ENCODE data around the gene BMPR1B.
"Not testable (repeated sequence)": the region's sequence is repeated elsewhere in the genome, so short reads cannot be mapped to it uniquely, and the experiment has no call there.

The BMPR1B gene

GRCh38 chr4:94763500-94763899 is 5.7 kb downstream of the BMPR1B start:
- no peak for DNase-seq

DNA sequence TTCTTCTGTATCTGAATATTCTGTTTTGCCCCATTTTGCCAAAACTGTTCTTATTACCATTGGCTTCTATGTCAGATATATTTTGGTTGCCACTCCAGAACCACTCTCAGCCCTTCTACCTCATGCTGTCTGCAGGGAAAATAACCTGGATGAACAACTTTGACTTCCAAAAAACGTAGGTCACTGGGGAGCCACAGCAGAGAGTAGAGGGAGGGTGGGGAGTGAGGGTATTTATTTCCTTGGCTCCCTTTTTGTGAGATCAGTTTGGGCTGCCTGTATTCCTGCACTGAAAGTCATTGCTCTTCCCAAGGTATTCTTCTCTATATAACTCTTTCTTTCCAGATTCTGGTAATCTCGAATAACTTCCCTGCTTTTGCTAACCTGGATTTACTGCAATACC is 6.3 kb downstream of the BMPR1B start:
- DNase-seq: no peak

GRCh38 chr4:94765174-94765573 is 7.4 kb downstream of the BMPR1B start:
- DNase-seq: no peak

DNA sequence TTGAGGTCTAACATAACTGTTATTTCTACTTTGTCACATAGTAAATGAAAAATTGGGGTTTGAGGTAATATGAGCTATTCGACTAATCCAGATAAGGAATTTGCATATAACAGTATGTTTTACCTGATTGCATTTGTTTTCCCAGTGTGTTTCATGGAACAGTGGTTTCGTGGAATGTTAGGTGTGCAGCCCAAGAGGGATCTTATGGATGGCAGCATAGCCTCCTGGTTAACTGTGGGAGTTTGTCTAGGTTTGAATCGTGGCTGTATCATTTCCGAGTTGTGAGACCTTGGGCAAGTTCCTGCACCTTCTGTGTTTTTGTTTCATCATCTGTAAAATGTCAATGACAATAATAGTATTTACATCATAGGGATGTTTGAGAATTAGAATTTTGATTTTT is 7.9 kb downstream of the BMPR1B start:
- no peak for DNase-seq

- no peak for DNase-seq
Observed at GRCh38 chr4:94766856-94767255, 9.1 kb downstream of the BMPR1B start.

- no peak for DNase-seq
Observed at GRCh38 chr4:94767446-94767845, 9.7 kb downstream of the BMPR1B start.

GRCh38 chr4:94782707-94783106 is 25.0 kb downstream of the BMPR1B start:
- DNase-seq: no peak

DNA sequence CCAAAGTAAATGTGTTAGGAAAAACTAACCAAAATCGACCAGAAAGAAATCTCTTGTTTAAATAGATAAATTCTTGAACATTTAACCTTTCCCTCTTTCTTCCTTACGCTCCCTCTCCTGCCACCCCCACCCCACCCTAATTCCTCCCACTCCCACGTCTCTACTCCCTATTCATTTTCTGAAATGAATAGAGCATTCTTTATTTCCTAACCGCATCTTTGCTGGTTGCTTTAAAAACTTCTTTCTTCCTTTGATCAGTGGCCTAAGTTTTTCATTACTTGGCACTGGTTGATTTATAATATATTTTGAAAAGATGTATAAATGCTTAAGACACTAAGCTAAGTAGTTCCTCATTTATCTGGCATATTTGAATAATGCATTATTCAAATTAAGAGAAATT is 33.9 kb downstream of the BMPR1B start:
- no peak for DNase-seq

GRCh38 chr4:94798808-94799207 is 41.1 kb downstream of the BMPR1B start:
- no peak for DNase-seq

DNA sequence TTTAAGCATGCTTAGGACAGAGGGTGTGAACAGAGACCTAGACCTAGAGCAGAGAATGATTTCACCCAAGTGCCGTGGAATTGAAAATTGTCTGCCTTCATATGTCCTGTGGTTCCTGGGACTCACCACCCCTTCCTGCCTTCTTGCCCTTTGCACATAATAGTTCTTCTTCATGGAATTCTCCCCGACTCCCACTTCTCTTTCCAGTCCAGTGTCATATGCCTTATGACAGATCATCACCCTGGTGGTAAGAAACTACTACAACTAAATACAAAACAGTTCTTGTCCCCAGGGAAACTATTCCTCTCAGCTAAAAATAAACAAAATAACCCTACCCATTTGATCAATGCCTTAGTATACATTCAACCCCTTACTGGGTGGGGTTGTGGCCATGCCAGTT is 43.3 kb downstream of the BMPR1B start:
- no peak for DNase-seq

DNA sequence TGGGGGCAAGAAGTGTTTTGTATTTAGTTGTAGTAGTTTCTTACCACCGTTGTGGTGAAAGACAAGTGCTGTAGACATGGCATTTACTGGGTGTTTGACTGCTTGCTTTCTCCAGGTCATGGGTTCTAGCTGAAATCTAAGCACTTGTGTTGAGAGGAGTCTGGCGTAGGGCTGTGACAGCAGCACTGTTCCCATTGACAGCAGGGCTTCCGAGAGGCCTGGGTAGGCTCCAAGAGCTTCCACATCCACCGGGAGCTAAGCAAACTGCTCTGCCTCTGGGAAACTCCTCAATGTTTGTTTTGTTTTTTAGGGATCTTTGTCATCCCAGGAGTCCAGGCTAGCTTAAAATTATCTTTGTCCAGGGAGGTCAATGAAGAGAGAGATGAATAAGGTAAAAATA is 44.3 kb downstream of the BMPR1B start:
- DNase-seq: no peak

GRCh38 chr4:94803181-94803580 is 45.4 kb downstream of the BMPR1B start:
- no peak for DNase-seq

DNA sequence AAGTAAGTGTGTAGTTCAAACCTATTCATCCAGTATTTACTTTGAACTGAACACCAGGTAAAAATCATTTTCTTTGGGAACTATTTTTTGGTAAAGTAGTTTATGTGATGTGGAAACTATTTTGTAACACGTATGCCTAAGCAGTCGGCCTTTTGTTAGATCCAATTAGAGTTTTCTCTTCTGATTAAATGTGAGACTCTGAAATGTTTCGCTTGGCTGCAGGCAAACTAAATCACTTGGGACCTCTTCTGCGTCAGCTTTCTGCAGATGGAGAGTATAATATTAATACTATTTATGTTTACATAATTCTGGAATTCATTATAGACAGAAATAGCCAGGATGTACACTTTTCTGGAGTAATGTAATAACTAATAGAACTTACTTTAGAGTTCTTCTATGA is 46.9 kb downstream of the BMPR1B start:
- DNase-seq: no peak

DNA sequence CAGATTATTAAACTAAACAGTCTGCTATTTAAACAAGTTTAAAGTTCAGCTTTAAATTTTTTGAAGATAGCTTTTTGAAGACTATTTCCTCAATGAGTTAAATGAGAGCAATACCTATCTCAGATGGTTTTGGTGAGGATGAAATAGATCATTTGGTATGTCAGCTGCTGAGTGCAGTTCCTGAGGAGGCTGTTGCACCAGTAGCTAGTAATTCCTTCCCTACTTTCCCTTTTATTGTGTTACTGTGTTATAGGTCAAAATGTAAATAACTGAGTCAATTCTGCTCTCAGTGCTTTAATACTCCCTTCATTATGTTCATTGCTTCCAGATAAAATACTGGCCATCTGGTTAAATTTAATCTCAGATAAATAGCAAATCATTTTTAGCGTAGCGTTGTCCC is 48.6 kb downstream of the BMPR1B start:
- DNase-seq: no peak

DNA sequence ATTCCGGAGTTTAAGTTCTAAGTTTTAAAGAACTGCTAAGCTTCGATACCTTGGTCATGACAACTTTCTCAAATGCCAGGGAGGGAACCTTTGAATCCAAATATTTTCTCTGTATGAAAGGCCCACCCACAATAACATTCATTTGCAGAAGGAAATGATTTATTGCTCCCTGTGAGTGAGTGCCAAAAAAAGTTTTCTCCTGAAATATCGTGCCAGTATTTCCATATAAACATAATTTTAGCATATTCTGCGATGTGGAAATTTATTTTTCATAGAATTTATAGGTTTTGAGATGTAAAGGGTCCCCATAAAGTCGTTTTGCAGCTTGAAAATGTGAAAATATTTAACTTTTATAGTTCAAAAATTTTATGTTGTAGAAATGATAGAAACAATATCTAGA is 53.9 kb downstream of the BMPR1B start:
- no peak for DNase-seq

DNA sequence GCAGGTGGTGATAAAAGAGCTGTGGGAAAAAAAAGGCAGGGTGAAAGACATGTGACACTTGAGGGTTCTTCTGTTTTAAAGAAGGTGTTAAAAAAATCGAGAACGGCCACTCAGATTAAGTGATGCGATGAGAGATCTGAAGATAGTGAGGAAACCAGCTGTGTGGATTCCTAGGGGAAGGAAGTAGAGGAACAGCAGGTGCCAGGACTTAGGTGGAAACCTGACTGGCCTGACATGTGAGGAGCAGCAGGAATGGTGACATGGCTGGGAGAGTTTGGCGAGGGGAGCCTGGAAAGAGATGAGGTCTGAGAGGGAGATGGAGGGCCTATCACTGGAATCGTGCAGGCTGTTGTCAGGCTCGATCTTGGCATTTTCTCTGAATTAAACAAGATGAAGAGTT is 55.5 kb downstream of the BMPR1B start:
- no peak for DNase-seq

DNA sequence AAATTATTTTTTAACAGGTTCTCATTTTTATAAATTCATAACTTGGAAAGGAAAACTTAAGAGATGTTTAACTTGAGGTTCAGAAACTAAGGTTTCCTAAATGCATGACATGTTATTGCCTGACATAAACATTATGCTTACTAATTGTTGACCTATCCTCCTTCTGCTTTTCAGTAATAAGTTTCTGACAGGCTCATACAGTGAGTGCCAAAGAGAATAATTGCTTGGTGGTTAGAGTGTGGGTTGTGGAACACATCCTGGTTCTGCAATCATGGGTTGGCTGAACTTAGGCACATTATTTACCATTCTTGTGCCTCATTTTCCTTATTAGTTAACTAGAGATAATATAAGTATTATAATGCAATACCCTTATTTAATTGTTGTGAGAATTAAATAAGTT is 56.5 kb downstream of the BMPR1B start:
- DNase-seq: no peak

GRCh38 chr4:94819371-94820168 is 61.8 kb downstream of the BMPR1B start:
- no peak for DNase-seq

- DNase-seq: no peak
Observed at GRCh38 chr4:94826206-94826605, 68.5 kb downstream of the BMPR1B start.

GRCh38 chr4:94827481-94828110 is 69.8 kb downstream of the BMPR1B start:
- no peak for DNase-seq

DNA sequence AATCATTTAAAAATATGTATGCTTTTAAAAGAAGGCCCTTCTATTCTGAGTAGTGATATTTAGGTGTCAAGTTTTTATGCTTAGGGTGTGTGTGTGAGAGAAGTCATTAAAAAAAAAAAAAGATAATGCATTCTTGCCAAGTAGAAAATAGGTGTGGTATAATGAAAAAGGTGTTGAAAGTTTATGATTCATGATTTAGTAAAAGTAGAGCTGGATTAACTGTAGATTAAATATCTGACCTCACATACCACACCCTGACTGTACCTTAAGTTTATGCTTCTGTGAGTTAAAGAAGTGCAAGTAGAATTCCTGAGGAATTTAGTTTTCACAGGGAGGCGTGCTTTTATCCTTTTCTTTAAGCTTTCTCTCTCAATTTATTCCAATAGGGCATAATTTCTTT is 71.1 kb downstream of the BMPR1B start:
- no peak for DNase-seq

GRCh38 chr4:94831607-94832006 is 73.9 kb downstream of the BMPR1B start:
- no peak for DNase-seq

- not testable (repeated sequence) for DNase-seq
Observed at GRCh38 chr4:94832329-94832728, 74.6 kb downstream of the BMPR1B start.

DNA sequence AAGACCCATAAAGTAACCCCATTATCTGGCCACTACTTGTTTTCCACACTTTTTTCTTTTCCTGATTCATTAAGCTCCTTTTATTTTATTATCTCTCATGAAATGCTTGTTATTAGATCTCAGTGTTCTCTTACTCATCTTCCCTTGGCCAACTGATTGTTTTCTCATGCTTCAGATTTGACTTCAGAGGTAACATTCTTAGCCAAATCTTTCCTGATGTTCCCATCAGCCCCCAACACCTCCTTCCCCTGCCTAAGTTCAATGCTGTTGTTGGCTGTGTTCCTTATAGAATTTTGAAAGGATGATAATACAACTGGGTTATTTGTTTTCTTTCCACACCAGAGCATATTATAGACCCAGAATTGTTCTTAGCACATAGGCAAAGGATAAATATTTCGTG is 75.6 kb downstream of the BMPR1B start:
- no peak for DNase-seq

DNA sequence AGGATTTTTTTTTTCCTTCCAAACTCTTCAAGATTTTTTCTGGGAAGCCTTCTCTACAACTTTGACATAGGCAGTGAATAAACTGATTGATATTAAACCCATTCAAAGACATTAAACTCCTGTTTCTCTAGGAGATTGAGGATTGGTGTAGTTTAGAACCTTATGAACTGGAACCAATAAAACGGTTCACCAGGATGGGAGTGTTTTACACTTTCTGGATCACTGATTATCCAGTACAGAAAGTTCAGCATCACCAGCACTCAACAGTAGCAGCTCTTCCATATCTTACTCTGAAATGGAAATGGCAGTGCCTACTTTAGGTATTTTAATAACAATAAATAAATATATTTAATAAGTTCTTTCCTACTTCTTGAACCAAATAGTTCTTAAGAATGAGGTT is 76.7 kb downstream of the BMPR1B start:
- DNase-seq: no peak

Data from GOT3 (cell line).